Measurements from ENCODE around the gene ZNRF2.

ZNRF2 gene

DNA sequence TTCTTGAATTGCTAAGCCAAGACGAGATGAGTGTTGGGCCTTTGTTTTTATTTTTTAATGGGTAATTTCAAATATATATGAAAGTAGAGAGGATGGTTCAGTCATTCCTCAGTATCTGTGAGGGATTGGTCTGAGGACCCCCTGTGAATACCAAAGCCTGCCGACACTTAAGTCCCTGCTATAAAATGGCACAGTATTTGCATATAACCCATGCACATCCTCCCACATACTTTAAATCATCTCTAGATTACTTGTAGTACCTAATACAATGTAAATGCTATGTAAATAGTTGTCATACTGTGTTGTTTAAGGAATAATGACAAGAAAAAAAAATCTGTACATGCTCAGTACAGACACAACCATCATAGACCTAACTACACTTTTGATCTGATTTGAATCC lies 120.8 kb downstream of the ZNRF2 start:
- no peak overlapping the region for H3K9ac ChIP-seq (ENCODE audit: low read length)
- peaks cover 6% of the 10 kb centered on the region; the same call in 1 of the 2 replicates for H3K36me3 ChIP-seq (ENCODE audit: insufficient read depth, low read length)
- no peaks in the 10 kb centered on the region for H3K9me3 ChIP-seq (ENCODE audit: low read length)
- no peaks in the 10 kb centered on the region for H3K27me3 ChIP-seq (ENCODE audit: insufficient read depth, low read length)
- no peaks in the 10 kb centered on the region for H3F3A ChIP-seq (ENCODE audit: insufficient read depth, low read length)
- no peak overlapping the region for H3K4me3 ChIP-seq (ENCODE audit: low read depth, low read length, poor library complexity, severe bottlenecking)
- no peak overlapping the region for H2AFZ ChIP-seq (ENCODE audit: low read length)
- TF ChIP-seq EZH2 (IDR thresholded peaks at IDR 0.05; ENCODE audit: borderline replicate concordance, low read length), result no peak
- TF ChIP-seq, protein P1, sequence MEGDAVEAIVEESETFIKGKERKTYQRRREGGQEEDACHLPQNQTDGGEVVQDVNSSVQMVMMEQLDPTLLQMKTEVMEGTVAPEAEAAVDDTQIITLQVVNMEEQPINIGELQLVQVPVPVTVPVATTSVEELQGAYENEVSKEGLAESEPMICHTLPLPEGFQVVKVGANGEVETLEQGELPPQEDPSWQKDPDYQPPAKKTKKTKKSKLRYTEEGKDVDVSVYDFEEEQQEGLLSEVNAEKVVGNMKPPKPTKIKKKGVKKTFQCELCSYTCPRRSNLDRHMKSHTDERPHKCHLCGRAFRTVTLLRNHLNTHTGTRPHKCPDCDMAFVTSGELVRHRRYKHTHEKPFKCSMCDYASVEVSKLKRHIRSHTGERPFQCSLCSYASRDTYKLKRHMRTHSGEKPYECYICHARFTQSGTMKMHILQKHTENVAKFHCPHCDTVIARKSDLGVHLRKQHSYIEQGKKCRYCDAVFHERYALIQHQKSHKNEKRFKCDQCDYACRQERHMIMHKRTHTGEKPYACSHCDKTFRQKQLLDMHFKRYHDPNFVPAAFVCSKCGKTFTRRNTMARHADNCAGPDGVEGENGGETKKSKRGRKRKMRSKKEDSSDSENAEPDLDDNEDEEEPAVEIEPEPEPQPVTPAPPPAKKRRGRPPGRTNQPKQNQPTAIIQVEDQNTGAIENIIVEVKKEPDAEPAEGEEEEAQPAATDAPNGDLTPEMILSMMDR (IDR thresholded peaks at IDR 0.05; ENCODE audit: low read length), result no peak
- H3K9me2 ChIP-seq (ENCODE audit: low read depth, low read length), result no peaks in the 10 kb centered on the region
- no peak overlapping the region for H3K4me2 ChIP-seq (ENCODE audit: low read length)
- H3K79me2 ChIP-seq (ENCODE audit: insufficient read depth, low read length), result no peaks in the 10 kb centered on the region
- no peaks in the 10 kb centered on the region for H4K20me1 ChIP-seq (ENCODE audit: insufficient read depth, low read length)
- H3K27ac ChIP-seq (ENCODE audit: low read depth, low read length, poor library complexity, severe bottlenecking), result no peak overlapping the region
- peaks cover under 1% of the 10 kb centered on the region for H3K4me1 ChIP-seq (ENCODE audit: insufficient read depth, low read length, severe bottlenecking)

DNA sequence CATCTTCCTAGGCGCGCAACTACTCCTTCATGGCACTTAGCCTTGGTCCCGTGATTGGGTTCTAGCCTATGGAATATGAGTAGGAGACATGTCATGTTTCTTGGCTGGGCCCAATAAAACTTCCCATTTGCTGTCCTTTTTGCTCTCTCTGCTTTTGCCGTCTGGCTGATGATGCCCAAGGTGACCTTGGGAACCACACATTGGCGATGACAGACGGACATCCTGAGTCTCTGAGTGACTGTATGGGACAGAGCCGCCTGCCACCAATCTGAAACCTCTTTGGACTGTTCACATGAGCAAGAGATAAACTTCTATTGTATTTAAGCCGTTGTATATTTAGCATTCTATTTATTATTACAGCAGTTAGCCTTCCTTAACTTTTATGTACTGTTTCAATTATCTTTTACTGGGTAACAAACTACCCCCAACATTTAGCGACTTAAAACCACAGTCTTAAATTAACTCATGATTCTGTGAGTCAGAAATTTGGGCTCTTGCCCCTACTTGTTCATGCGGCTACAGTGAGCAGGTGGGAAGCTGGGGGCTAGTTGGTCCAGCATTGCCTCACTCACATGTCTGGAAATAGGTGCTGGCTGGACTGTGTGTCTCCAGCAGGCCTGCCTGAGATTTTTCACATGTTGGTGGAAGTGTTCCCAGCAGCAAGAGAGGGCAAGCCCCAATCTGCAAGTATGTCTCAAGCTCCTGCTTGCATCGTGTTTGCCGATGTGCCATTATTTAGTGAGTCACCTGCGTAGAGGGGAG lies 122.4 kb downstream of the ZNRF2 start:
- Histone ChIP-seq H4K20me1 (ENCODE audit: insufficient read depth, low read length) (no peaks in the 10 kb centered on the region), H3K4me1 (ENCODE audit: insufficient read depth, low read length, severe bottlenecking) (peaks cover 17% of the 10 kb centered on the region), H3K27me3 (ENCODE audit: insufficient read depth, low read length) (no peaks in the 10 kb centered on the region), H3K9ac (ENCODE audit: low read length) (no peak overlapping the region), H3K9me2 (ENCODE audit: low read depth, low read length) (no peaks in the 10 kb centered on the region), H3F3A (ENCODE audit: insufficient read depth, low read length) (no peaks in the 10 kb centered on the region), H3K79me2 (ENCODE audit: insufficient read depth, low read length) (no peaks in the 10 kb centered on the region), H2AFZ (ENCODE audit: low read length) (no peak overlapping the region), H3K4me3 (ENCODE audit: low read depth, low read length, poor library complexity, severe bottlenecking) (no peak overlapping the region), H3K27ac (ENCODE audit: low read depth, low read length, poor library complexity, severe bottlenecking) (no peak overlapping the region), H3K4me2 (ENCODE audit: low read length) (no peak overlapping the region), H3K36me3 (ENCODE audit: insufficient read depth, low read length) (peaks cover 8% of the 10 kb centered on the region), H3K9me3 (ENCODE audit: low read length) (no peaks in the 10 kb centered on the region)
- no peak for TF ChIP-seq EZH2 (IDR thresholded peaks at IDR 0.05; ENCODE audit: borderline replicate concordance, low read length)

GRCh38 chr7:30411173-30411572 lies 126.8 kb downstream of the ZNRF2 start:
- H3K27ac ChIP-seq (ENCODE audit: low read depth, low read length, poor library complexity, severe bottlenecking), result no peak overlapping the region
- peaks cover 7% of the 10 kb centered on the region; the same call in 1 of the 2 replicates for H3K36me3 ChIP-seq (ENCODE audit: insufficient read depth, low read length)
- H3K4me1 ChIP-seq (ENCODE audit: insufficient read depth, low read length, severe bottlenecking), result peaks cover 17% of the 10 kb centered on the region
- TF ChIP-seq, protein P1 (IDR thresholded peaks at IDR 0.05; ENCODE audit: low read length), result no peak
- no peak for TF ChIP-seq EZH2 (IDR thresholded peaks at IDR 0.05; ENCODE audit: borderline replicate concordance, low read length)
- H3K9me3 ChIP-seq (ENCODE audit: low read length), result peaks cover 9% of the 10 kb centered on the region
- H3K9ac ChIP-seq (ENCODE audit: low read length), result no peak overlapping the region
- H3K4me2 ChIP-seq (ENCODE audit: low read length), result no peak overlapping the region
- H3K79me2 ChIP-seq (ENCODE audit: insufficient read depth, low read length), result no peaks in the 10 kb centered on the region
- no peaks in the 10 kb centered on the region for H3F3A ChIP-seq (ENCODE audit: insufficient read depth, low read length)
- H3K9me2 ChIP-seq (ENCODE audit: low read depth, low read length), result no peaks in the 10 kb centered on the region
- no peaks in the 10 kb centered on the region for H4K20me1 ChIP-seq (ENCODE audit: insufficient read depth, low read length)
- no peak overlapping the region for H3K4me3 ChIP-seq (ENCODE audit: low read depth, low read length, poor library complexity, severe bottlenecking)
- no peaks in the 10 kb centered on the region for H3K27me3 ChIP-seq (ENCODE audit: insufficient read depth, low read length)
- no peak overlapping the region for H2AFZ ChIP-seq (ENCODE audit: low read length)

DNA sequence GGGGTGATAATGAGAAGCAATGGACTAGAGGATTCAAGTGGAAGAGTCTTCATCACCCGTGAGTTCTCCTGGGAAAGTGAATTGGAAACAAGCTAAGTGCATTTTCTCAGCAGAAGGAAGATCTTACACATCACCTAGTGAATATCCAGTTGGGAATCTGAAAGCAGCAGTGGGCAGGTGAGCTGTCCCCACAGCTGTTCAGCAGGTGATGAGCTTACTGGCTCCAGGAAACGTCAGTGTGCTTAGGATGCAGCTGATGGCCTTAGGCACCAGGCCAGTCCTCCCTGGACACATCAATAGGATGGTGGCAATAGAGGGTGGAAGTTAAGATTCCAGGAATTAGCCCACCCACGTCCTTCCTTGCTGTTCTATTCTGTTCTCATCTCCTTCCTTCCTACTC lies 127.5 kb downstream of the ZNRF2 start:
- H3K4me2 ChIP-seq (ENCODE audit: low read length), result no peak overlapping the region
- H2AFZ ChIP-seq (ENCODE audit: low read length), result no peak overlapping the region

More for the DNA sequence above, 127.5 kb downstream of the ZNRF2 start:
- Histone ChIP-seq H3K4me3 (ENCODE audit: low read depth, low read length, poor library complexity, severe bottlenecking) (no peak overlapping the region), H3K27ac (ENCODE audit: low read depth, low read length, poor library complexity, severe bottlenecking) (no peak overlapping the region), H3K9me2 (ENCODE audit: low read depth, low read length) (no peaks in the 10 kb centered on the region), H3K79me2 (ENCODE audit: insufficient read depth, low read length) (no peaks in the 10 kb centered on the region), H3F3A (ENCODE audit: insufficient read depth, low read length) (no peaks in the 10 kb centered on the region), H3K9ac (ENCODE audit: low read length) (no peak overlapping the region), H3K27me3 (ENCODE audit: insufficient read depth, low read length) (no peaks in the 10 kb centered on the region), H3K36me3 (ENCODE audit: insufficient read depth, low read length) (peaks cover 7% of the 10 kb centered on the region; the same call in 1 of the 2 replicates), H3K9me3 (ENCODE audit: low read length) (peaks cover 9% of the 10 kb centered on the region), H4K20me1 (ENCODE audit: insufficient read depth, low read length) (no peaks in the 10 kb centered on the region), H3K4me1 (ENCODE audit: insufficient read depth, low read length, severe bottlenecking) (peaks cover 17% of the 10 kb centered on the region)
- TF ChIP-seq EZH2 (IDR thresholded peaks at IDR 0.05; ENCODE audit: borderline replicate concordance, low read length), result no peak
- TF ChIP-seq, protein P1 (IDR thresholded peaks at IDR 0.05; ENCODE audit: low read length), result no peak

Data from OCI-LY1 (cell line).